ENCODE data around the gene SH3BP1. TPM values are rescaled to one million over a fixed set of nuclear protein-coding genes. Genes with fewer than 3 reads are reported as not detected.

SH3BP1 gene
- total and polyA plus RNA-seq, 2 of the 8 experiments (the other 6 are each of a cell fraction or from before 2014, with no cell fraction given), result 23.9 to 40.3 TPM

DNA sequence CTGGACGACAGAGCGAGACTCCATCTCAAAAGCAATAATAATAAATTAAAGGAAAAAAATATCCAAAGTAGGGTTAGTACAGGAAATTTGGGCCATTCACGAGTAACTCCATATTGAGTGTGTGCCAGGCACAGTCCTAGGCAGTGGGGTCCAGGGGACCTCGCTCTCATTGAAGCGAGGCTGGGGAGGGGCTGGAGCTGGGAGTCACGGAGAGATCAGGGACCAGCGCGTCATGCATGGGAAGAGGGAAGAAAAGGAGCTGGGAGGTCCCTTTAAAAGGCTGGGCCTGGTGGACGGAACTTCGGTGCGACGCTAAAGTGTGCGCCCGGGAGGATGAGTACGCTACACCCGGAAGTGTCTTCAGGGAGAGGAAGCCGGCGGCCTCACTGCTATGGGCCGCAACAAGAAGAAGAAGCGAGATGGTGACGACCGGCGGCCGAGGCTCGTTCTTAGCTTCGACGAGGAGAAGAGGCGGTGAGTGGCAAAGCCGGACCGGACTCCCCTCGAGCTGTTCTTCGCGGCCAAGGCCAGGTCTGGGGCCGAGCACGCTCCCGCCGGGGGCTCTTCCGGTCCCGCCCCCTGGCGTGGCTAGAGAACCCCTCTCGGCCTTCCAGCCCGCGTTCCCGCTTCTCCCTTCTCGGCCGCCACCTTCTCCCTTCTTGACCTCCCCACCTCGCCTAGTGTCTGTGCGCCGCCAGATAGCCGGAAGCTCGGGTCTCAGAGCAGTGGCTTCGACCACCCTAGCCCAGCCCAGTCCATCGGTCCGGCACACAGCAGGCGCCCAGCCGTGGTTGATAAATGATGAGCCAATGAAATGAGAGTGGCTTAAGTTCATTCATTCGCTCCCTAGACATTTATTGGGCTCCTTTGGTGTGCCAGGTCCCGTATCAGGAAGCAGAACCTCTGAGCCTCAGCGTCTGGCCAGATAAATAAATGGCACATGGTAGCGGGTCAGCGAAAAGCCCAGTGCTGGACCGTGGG is 46.8 kb downstream of the SH3BP1 start, which contains the start of gene NOL12:
NOL12 (plus strand) TSS at position 342 of the 981 bp plus-strand sequence; CDS start at position 392, 50 bp downstream.
- DNase-seq (ENCODE audit: low read depth in 1 of 2, low spot score in 2 of 2), result peak; percentile 69 to 91
- Histone ChIP-seq H3K79me1 (ENCODE audit: low read depth, low read length) (peaks cover 3% of the 10 kb centered on the region; the same call in 1 of the 2 replicates), H3K14ac (ENCODE audit: insufficient read length) (peak within 1 kb of the TSS; percentile 37), H2BK12ac (ENCODE audit: low read depth, low read length) (0 out of 2 replicates have a peak within 1 kb of the TSS, but pooled peaks have one; percentile 7), H4K5ac (ENCODE audit: insufficient read length, low read depth, low read length) (peak within 1 kb of the TSS; percentile 96), H3K27ac (ENCODE audit: low read depth, low read length) (peak within 1 kb of the TSS; percentile 88), H2BK120ac (replicated peaks; ENCODE audit: low read depth, low read length) (peak within 1 kb of the TSS; percentile 38), H2AFZ (ENCODE audit: low read length) (peak within 1 kb of the TSS; percentile 94), H3K4me2 (ENCODE audit: insufficient read depth in 1 of 2, low read depth in 2 of 2, low read length in 2 of 2) (peak within 1 kb of the TSS; percentile 85 to 98), H3K9ac (replicated peaks in 1 of 4; ENCODE audit: extremely low read depth in 1 of 4, low read depth in 3 of 4, low read length in 3 of 4) (peak within 1 kb of the TSS; percentile 65 to 85 (median 72)), H4K91ac (replicated peaks; ENCODE audit: insufficient read length, low read length) (peak within 1 kb of the TSS; percentile 92), H3K56ac (replicated peaks; ENCODE audit: insufficient read length, low read depth, low read length) (peak within 1 kb of the TSS; percentile 79), H2AK5ac (ENCODE audit: low read depth, low read length) (no peak within 1 kb of the TSS), H3K4ac (replicated peaks; ENCODE audit: insufficient read length, low read depth, low read length) (peak within 1 kb of the TSS; percentile 74), H3K27me3 (replicated peaks in 1 of 4; ENCODE audit: control insufficient read depth in 3 of 4, extremely low read depth in 1 of 4, insufficient read depth in 3 of 4, low read length in 3 of 4) (no peaks in the 10 kb centered on the region), H3K9me3 (ENCODE audit: insufficient read depth in 2 of 2, low read depth in 1 of 2, low read length in 1 of 2) (no peaks in the 10 kb centered on the region), H3K36me3 (ENCODE audit: control insufficient read depth in 2 of 4, insufficient read depth in 4 of 4, low read length in 3 of 4) (peaks cover 3 to 16% (median 13%) of the 10 kb centered on the region in 4 experiments; a peak in 7 of 8 replicates), H3K23me2 (ENCODE audit: low read depth, low read length) (peaks cover 4% of the 10 kb centered on the region), H3K4me3 (ENCODE audit: extremely low read depth in 1 of 4, insufficient read depth in 2 of 4, low read depth in 3 of 4, low read length in 4 of 4) (peak within 1 kb of the TSS; percentile 62 to 97 (median 87)), H3K18ac (ENCODE audit: extremely low read depth, low read length) (peak within 1 kb of the TSS; percentile 97), H4K20me1 (replicated peaks in 1 of 2; ENCODE audit: control insufficient read depth in 1 of 2, insufficient read depth in 2 of 2, low read length in 2 of 2) (peaks cover 0 to 2% of the 10 kb centered on the region in 2 experiments), H3K79me2 (ENCODE audit: control insufficient read depth in 1 of 2, insufficient read depth in 2 of 2, low read length in 2 of 2) (peaks cover 0 to 7% of the 10 kb centered on the region in 2 experiments; a peak in 1 of 4 replicates), H4K8ac (ENCODE audit: extremely low read depth, insufficient read depth, low read length) (peak within 1 kb of the TSS; percentile 99), H3K23ac (ENCODE audit: insufficient read length) (no peak within 1 kb of the TSS), H3K4me1 (replicated peaks in 1 of 4; ENCODE audit: control insufficient read depth in 3 of 4, insufficient read depth in 4 of 4, low read length in 3 of 4) (peaks cover 0 to 6% (median 2%) of the 10 kb centered on the region in 4 experiments; a peak in 4 of 7 replicates), H2BK20ac (ENCODE audit: low read length) (no peak within 1 kb of the TSS), H2BK5ac (ENCODE audit: low read depth, low read length) (peak within 1 kb of the TSS; percentile 96), H2BK15ac (ENCODE audit: low read length) (peak within 1 kb of the TSS; percentile 46; the same call in 1 of the 2 replicates)
- peak; percentile 60 for FAIRE-seq
- ChIA-PET POLR2A (ENCODE audit: partially characterized antibody) (interaction anchor here (0.6 to 2.7 kb wide), 19 partner anchors 10 to 120 kb away, joined by 3 to 26 read pairs (median 3); partner anchors contain the start of genes GGA1, LGALS1, PDXP and TRIOBP), CTCF (ENCODE audit: partially characterized antibody) (interaction anchor here (0.9 to 16.3 kb wide), 9 partner anchors 10 to 193 kb away, joined by 3 to 261 read pairs (median 5); partner anchors contain the start of genes LGALS1, SH3BP1 and TRIOBP)
- WGBS, 2 experiments (ENCODE audit: extremely low coverage in 1 of 2, insufficient coverage in 1 of 2, insufficient read length in 1 of 2, insufficient replicate concordance in 2 of 2, low coverage in 1 of 2, low lambda C conversion rate in 2 of 2, missing lambda C conversion rate in 1 of 2), result 6% methylated on average over 57 of the region's 62 CpGs; no CpG with 5 or more reads in 1 of the 2 experiments
- TF ChIP-seq TEAD4 (IDR thresholded peaks at IDR 0.05; ENCODE audit: low read depth, low read length) (no peak), TAF1 (IDR thresholded peaks at IDR 0.05; ENCODE audit: low read depth, low read length) (peak; percentile 93), RXRA (IDR thresholded peaks at IDR 0.05; ENCODE audit: insufficient read depth, low read depth, low read length) (no peak), TBP (IDR thresholded peaks at IDR 0.05; ENCODE audit: low read depth, low read length) (peak; percentile 91), EP300 (IDR thresholded peaks at IDR 0.05; ENCODE audit: borderline replicate concordance in 1 of 2, low read depth in 2 of 2, low read length in 2 of 2) (no peak), SP4 (IDR thresholded peaks at IDR 0.05; ENCODE audit: low read length) (peak; percentile 93), JUN (IDR thresholded peaks at IDR 0.05; ENCODE audit: low read depth, low read length) (0 out of 2 replicates have a peak, but pooled peaks have one; percentile 44)
- TF ChIP-seq, protein P1, sequence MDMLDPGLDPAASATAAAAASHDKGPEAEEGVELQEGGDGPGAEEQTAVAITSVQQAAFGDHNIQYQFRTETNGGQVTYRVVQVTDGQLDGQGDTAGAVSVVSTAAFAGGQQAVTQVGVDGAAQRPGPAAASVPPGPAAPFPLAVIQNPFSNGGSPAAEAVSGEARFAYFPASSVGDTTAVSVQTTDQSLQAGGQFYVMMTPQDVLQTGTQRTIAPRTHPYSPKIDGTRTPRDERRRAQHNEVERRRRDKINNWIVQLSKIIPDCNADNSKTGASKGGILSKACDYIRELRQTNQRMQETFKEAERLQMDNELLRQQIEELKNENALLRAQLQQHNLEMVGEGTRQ (IDR thresholded peaks at IDR 0.05; ENCODE audit: low read length), result no peak

All from H1 (cell line).